Ovary (tissue), 9 donors: Measurements from ENCODE around the gene ARL10. TPM values are rescaled to one million over a fixed set of nuclear protein-coding genes. Genes with fewer than 3 reads are reported as not detected.

Source experiments
- DNase-seq, 5 donors: peaks; one replicate each; pipeline ENCODE4 v3.0.0-alpha.2; 2019 to 2020
- H3K27ac ChIP-seq, 2 donors: fragments of 200-600 bp; one replicate each; pipeline versions ENCODE4 v1.5.1 to v1.8.0; 2019 to 2022
- H3K27me3 ChIP-seq: fragments of 200-600 bp; one replicate; pipeline ENCODE4 v1.8.0; 2022
- H3K36me3 ChIP-seq: fragments of 200-600 bp; sonication (generic); one replicate; pipeline ENCODE4 v1.5.1; 2019
- H3K4me1 ChIP-seq: one replicate; pipeline ENCODE4 v1.8.1; 2013; ENCODE audit warnings: mild to moderate bottlenecking, moderate library complexity; ENCODE audit not compliant: insufficient read depth
- H3K4me3 ChIP-seq: fragments of 200-600 bp; sonication (generic); one replicate; pipeline ENCODE4 v1.5.1; 2017
- H3K9me3 ChIP-seq, 2 donors: fragments of 200-600 bp in 1 of 2; sonication (generic) in 1 of 2; one replicate each; pipeline versions ENCODE4 v1.5.1 to v1.8.1; 2013 to 2019; ENCODE audit warnings: mild to moderate bottlenecking in 1 of 2, moderate library complexity in 1 of 2
- EP300 ChIP-seq: sonication (generic); formaldehyde crosslinking; IDR thresholded peaks from one replicate; pipeline ENCODE4 v1.6.1; 2017; ENCODE audit warnings: antibody characterized with exemption
- POLR2A ChIP-seq: fragments of 450-650 bp; IDR thresholded peaks from one replicate; pipeline ENCODE4 v1.6.1; 2017; ENCODE audit warnings: antibody characterized with exemption, mild to moderate bottlenecking, moderate library complexity
- WGBS, 3 donors: extraction: QIAGEN DNeasy Blood & Tissue Kit in 1 of 3; methylation state at CpG; one replicate each; pipeline versions ENCODE4 v1.1.5 to v1.1.7; 2013 to 2017; 5-methylcytosine and 5-hydroxymethylcytosine counted together
- intact Hi-C, 4 donors: fragments of 100-400 bp; cut with DNase I; formaldehyde crosslinking; loops; one replicate each; pipeline versions ENCODE4 v1.11.0 to v1.15.1; 2022 to 2023
- polyA plus RNA-seq, 2 donors: library from polyadenylated mRNA; stranded (reverse); fragments of 200-250 nt in 1 of 2; fragments of 350-450 nt in 1 of 2; fragmentation: Illumina TruSeq in 1 of 2; extraction: RNeasy Lipid Tissue Mini Kit (QIAGEN cat#74804) in 1 of 2; gene quantifications; one replicate each; pipeline ENCODE4 v1.2.3, GENCODE V29; 2013 to 2014
- total RNA-seq, 7 donors: library from RNA; depleted of rRNA in 2 of 7; stranded (reverse); fragments of >200 nt in 2 of 7; fragmentation: NEBNext Ultra II Directional in 3 of 7; extraction: Animal tissue kit (Norgen Biotek cat#: 25700) in 3 of 7; gene quantifications; one replicate each; pipeline versions ENCODE4 v1.1.0 to v1.2.4, GENCODE V29; 2016 to 2023
- TF ChIP-seq, protein P1 (sequence below), 3 donors: fragments of 450-650 bp in 2 of 3; fragments of 200-600 bp in 1 of 3; IDR thresholded peaks; one replicate each; pipeline versions ENCODE4 v1.5.1 to v1.8.0; 2016 to 2022; ENCODE audit warnings: antibody characterized with exemption in 3 of 3, mild to moderate bottlenecking in 1 of 3
- donor health status: DM: no; HTN: no; CAD: no; lungs with moderate emphysema.
- donor health status: DM: no; HTN: no; CAD: no.
- donor health status: Bipolar disorder and iron deficiency.
- donor health status: DM: yes; HTN: yes; CAD: no.
- donor health status: DM: no; HTN: no; CAD: no.
- donor health status: DM: yes; HTN: yes; CAD: no.

The ARL10 gene
- total and polyA plus RNA-seq, 9 donors: 4.0 to 26.7 (median 17.7) TPM

DNA sequence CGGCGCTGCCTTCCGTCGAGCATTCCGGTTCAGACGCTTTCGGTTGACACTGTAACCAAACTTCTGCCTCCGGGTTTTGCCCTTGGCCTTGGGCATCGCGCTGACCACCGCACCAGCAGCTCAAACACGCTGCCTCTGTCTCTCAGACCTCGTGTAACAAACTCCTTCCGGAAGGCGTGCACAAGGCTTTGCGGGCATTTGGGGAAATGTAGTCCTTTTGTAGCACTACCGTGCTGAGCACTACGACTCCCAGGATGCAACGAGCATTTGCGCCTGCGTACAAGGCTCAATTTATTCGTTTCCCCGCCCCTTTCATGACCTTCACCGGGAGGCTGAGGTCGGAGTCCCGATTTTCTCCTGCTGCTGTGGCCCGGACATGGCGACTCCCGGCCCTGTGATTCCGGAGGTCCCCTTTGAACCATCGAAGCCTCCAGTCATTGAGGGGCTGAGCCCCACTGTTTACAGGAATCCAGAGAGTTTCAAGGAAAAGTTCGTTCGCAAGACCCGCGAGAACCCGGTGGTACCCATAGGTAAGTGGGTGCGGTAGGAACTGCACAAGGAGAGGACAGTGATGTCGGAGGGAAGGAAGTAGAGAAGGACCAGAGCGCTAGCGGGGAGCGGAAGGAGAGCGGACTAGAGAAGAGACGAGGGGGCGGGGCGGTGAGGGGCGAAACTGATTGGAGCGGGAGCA lies 23.3 kb downstream of the ARL10 start, which contains the start of the genes HIGD2A and NOP16:
Gene HIGD2A, plus strand, starts transcription at position 308 of the 691 bp plus-strand sequence. Its CDS starts 69 bp downstream, at position 377.
Gene NOP16, minus strand, starts transcription at position 155 of the 691 bp plus-strand sequence. Its CDS starts 59 bp downstream, at position 96.
- WGBS, 3 donors: 0% methylated on average over 47 of the region's 47 CpGs
- intact Hi-C loops: loop anchor here in 1 of 4 donors (2.0 kb wide), 1 partner anchor 60 kb away; the partner anchor contains the start of gene FAF2
- DNase-seq: peak; percentile 98 to 100 (median 99)

DNA sequence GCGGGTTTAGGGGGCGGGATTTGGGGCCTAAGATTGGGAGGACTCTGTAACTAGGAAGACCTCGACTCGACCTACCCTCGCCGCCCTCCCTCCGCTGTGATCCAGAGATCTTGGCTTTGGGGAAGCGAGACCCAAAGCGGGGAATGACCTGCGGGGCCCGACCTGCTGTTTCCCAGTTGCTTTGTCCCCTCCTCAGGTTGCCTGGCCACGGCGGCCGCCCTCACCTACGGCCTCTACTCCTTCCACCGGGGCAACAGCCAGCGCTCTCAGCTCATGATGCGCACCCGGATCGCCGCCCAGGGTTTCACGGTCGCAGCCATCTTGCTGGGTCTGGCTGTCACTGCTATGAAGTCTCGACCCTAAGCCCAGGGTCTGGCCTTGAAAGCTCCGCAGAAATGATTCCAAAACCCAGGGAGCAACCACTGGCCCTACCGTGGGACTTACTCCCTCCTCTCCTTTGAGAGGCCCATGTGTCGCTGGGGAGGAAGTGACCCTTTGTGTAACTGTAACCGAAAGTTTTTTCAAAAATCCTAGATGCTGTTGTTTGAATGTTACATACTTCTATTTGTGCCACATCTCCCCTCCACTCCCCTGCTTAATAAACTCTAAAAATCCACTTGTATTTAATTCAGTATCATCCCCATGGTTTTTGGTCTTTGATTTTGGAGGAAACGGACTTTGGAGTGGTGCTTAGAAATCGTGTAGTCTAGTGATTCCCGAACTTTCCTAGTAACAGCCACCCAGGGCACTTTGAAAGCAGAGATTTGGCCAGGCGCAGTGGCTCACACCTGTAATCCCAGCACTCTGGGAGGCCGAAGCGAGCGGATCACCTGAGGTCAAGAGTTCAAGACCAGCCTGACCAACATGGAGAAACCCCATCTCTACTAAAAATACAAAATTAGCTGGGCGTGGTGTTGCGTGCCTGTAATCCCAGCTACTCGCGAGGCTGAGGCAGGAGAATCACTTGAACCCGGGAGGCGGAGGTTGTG lies 24.1 kb downstream of the ARL10 start:
- no peaks in the 10 kb centered on the region for H3K27me3 ChIP-seq
- WGBS, 3 donors: 26 to 27% (median 27%) methylated on average over 41 of the region's 41 CpGs
- intact Hi-C loops: loop anchor here in 1 of 4 donors (2.0 kb wide), 1 partner anchor 59 kb away; the partner anchor contains the start of gene FAF2
- H3K9me3 ChIP-seq: no peaks in the 10 kb centered on the region
- peak in 1 of 5 donors; percentile 6 for DNase-seq
- peaks cover 7% of the 10 kb centered on the region for H3K4me1 ChIP-seq
- H3K27ac ChIP-seq: peak overlapping the region; percentile 84 to 95
- H3K4me3 ChIP-seq: peak overlapping the region; percentile 76
- H3K36me3 ChIP-seq: no peaks in the 10 kb centered on the region
- peak; percentile 79 for TF ChIP-seq POLR2A
- TF ChIP-seq, protein P1, sequence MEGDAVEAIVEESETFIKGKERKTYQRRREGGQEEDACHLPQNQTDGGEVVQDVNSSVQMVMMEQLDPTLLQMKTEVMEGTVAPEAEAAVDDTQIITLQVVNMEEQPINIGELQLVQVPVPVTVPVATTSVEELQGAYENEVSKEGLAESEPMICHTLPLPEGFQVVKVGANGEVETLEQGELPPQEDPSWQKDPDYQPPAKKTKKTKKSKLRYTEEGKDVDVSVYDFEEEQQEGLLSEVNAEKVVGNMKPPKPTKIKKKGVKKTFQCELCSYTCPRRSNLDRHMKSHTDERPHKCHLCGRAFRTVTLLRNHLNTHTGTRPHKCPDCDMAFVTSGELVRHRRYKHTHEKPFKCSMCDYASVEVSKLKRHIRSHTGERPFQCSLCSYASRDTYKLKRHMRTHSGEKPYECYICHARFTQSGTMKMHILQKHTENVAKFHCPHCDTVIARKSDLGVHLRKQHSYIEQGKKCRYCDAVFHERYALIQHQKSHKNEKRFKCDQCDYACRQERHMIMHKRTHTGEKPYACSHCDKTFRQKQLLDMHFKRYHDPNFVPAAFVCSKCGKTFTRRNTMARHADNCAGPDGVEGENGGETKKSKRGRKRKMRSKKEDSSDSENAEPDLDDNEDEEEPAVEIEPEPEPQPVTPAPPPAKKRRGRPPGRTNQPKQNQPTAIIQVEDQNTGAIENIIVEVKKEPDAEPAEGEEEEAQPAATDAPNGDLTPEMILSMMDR (IDR thresholded peaks at IDR 0.05): no peak

More for the DNA sequence above, 23.3 kb downstream of the ARL10 start, which contains the start of the genes HIGD2A and NOP16:
- no peaks in the 10 kb centered on the region for H3K36me3 ChIP-seq
- peak within 1 kb of the TSS; percentile 76 for H3K4me3 ChIP-seq
- TF ChIP-seq EP300 (no peak), POLR2A (no peak)
- TF ChIP-seq, protein P1 (IDR thresholded peaks at IDR 0.05): peak in 2 of 3 donors; percentile 39 to 61
- peaks cover 7% of the 10 kb centered on the region for H3K4me1 ChIP-seq
- H3K27ac ChIP-seq: peak within 1 kb of the TSS; percentile 87 to 95
- no peaks in the 10 kb centered on the region for H3K9me3 ChIP-seq
- H3K27me3 ChIP-seq: no peaks in the 10 kb centered on the region

DNA sequence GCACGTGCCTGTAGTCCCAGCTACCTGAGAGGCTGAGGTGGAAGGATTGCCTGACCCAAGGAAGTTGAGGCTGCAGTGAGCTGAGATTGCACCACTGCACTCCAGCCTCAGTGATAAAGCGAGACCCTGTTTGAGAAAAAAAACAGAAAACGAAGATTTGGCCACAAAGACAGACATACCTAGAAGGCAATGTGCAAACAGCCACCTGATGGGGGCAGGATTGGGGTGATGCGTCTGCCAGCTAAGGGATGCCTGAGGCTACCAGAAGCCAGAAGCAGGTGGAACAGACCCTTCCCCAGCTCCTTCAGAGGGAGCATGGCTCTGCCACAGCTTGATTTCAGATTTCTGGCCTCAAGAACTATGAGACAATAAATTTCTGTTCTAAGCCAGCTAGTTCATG lies 26.2 kb downstream of the ARL10 start:
- Histone ChIP-seq H3K36me3 (no peaks in the 10 kb centered on the region), H3K4me3 (no peak overlapping the region), H3K27me3 (no peaks in the 10 kb centered on the region), H3K9me3 (no peaks in the 10 kb centered on the region), H3K4me1 (peaks cover 19% of the 10 kb centered on the region), H3K27ac (no peak overlapping the region)
- WGBS, 3 donors: 89 to 92% (median 90%) methylated on average over 4 of the region's 4 CpGs
- DNase-seq: no peak
- no peak for TF ChIP-seq EP300
- no peak for TF ChIP-seq POLR2A
- TF ChIP-seq, protein P1 (IDR thresholded peaks at IDR 0.05): no peak
- intact Hi-C loops: no loop called here

DNA sequence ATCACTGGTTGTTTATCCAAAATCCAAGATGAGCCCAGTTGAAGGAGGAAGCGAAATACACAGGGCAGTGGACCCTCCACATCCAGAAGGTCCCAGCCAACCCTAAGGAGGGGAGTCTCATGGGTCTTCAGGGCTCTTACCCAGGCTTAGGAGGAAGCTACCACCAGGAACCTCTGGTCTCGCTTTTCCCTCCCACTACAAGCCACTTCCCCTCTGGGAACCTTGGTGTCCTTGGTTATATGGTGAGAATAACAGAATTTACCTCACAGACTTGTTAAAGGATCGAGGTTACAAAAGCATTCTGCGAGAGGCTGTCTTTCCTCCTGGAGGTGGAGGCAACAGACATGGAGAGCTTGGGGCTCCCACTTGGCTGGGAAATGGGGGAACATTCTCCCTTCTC lies 26.7 kb downstream of the ARL10 start:
- Histone ChIP-seq H3K36me3 (no peaks in the 10 kb centered on the region), H3K4me1 (peaks cover 21% of the 10 kb centered on the region), H3K9me3 (no peaks in the 10 kb centered on the region), H3K27me3 (no peaks in the 10 kb centered on the region), H3K4me3 (no peak overlapping the region), H3K27ac (no peak overlapping the region)
- 65 to 73% (median 71%) methylated on average over 4 of the region's 4 CpGs for WGBS, 3 donors
- TF ChIP-seq, protein P1 (IDR thresholded peaks at IDR 0.05): no peak
- DNase-seq: peak in 1 of 5 donors; percentile 5
- intact Hi-C loops: no loop called here
